Adipose tissue (tissue), 3 donors: ENCODE measurements around the gene ZNF223. TPM values are rescaled to one million over a fixed set of nuclear protein-coding genes. Genes with fewer than 3 reads are reported as not detected.

Experiments
- H3K27ac ChIP-seq: one replicate; pipeline ENCODE4 v1.5.1; 2013; ENCODE audit warnings: low read depth, low read length
- WGBS, 3 donors: extraction: QIAGEN DNeasy Blood & Tissue Kit; methylation state at CpG; one replicate each; pipeline ENCODE4 v1.1.7; 2013; 5-methylcytosine and 5-hydroxymethylcytosine counted together
- polyA plus RNA-seq, 3 donors: library from polyadenylated mRNA; stranded (reverse); fragments of 200-250 nt; gene quantifications; one replicate each; pipeline ENCODE4 v1.2.3, GENCODE V29; 2013
- donor health status: healthy with polysubstance abuse.
- donor health status: Bipolar disorder and iron deficiency.
- donor health status: healthy.

Gene ZNF223
- polyA plus RNA-seq, result 1 to 10 TPM; 1.5 to 3.1 (median 1.8) TPM

GRCh38 chr19:44051650-44052402, at the start of gene ZNF223:
Gene ZNF223 (plus strand): TSS chr19:44052036. CDS start chr19:44055177, 3,141 bp downstream.
- 1% methylated on average over 38 of the region's 38 CpGs for WGBS, 3 donors
- no peak within 1 kb of the TSS for H3K27ac ChIP-seq

- 6 to 13% (median 10%) methylated on average over 8 of the region's 8 CpGs for WGBS, 3 donors
- no peak overlapping the region for H3K27ac ChIP-seq
Measured at GRCh38 chr19:44002212-44002565, 49.6 kb upstream of the ZNF223 start.

GRCh38 chr19:44002566-44003460, 49.0 kb upstream of the ZNF223 start, which contains the start of gene ZNF230:
Gene ZNF230 (plus strand): TSS chr19:44002957. CDS start chr19:44007079, 4,122 bp downstream.
- 0% methylated on average over 48 of the region's 48 CpGs for WGBS, 3 donors
- no peak within 1 kb of the TSS for H3K27ac ChIP-seq

DNA sequence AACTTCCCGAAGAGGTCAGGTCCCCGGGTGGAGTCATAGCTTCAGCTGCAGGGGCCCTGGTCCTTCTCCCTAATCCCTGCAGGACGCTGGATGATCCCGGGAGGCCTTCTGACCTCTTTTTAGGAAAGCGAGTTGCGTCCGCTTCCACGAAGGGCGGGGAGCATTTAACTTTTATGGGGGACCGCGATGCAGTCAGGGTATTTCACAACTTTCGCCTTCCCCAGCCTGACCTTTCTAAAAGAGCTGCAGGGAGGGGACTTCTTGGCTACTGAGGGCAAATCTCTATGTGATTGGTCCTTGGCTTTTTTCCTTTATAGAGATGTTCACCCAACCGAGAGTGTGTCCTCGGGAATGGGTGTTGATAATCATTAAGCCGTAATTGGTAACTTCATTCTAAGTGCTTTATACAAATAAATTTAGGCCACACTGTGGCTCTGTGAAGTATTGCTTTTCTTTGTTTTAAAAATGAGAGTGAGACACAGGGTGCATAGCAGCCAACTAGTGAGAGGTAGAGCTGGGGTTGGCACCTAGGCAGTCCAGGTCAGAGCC, 48.3 kb upstream of the ZNF223 start:
- 1 to 5% (median 4%) methylated on average over 15 of the region's 15 CpGs for WGBS, 3 donors
- no peak overlapping the region for H3K27ac ChIP-seq

- WGBS, 3 donors, result 63 to 97% (median 78%) methylated on average over 1 of the region's 1 CpG
- no peak overlapping the region for H3K27ac ChIP-seq
Measured at GRCh38 chr19:44005973-44006372, 45.9 kb upstream of the ZNF223 start.

DNA sequence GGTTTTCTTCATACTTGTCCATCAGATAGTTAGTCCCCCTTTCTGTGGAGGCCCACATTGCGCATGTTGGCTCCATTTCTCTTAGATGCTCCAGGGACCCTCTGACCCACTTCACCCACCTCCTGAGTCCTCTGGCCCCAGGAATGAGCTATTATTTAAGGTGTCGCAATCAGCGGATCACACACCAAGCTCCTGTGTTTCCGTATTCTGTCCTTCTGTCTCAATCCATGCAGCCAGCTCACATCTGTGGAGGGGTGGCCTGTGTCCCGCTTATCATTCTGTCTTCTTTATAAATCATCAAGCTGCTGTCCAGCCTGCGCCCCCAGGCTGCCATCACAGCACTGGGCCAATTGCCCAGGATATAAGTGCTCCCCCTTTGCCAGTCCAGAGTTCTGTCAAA, 44.4 kb upstream of the ZNF223 start:
- 96 to 99% (median 98%) methylated on average over 6 of the region's 6 CpGs for WGBS, 3 donors

DNA sequence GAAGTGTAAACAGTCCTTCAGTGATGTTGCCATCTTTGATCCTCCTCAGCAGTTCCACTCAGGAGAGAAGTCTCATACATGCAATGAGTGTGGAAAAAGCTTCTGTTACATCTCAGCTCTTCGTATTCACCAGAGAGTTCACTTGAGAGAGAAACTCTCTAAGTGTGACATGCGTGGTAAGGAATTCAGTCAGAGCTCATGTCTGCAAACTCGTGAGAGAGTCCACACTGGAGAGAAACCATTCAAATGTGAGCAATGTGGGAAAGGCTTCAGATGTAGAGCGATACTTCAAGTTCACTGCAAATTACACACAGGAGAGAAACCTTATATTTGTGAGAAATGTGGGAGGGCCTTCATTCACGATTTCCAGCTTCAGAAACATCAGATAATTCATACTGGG, 41.4 kb upstream of the ZNF223 start:
- WGBS, 3 donors, result 94 to 97% (median 96%) methylated on average over 5 of the region's 5 CpGs
- no peak overlapping the region for H3K27ac ChIP-seq

More for the DNA sequence above, 44.4 kb upstream of the ZNF223 start:
- H3K27ac ChIP-seq, result no peak overlapping the region

GRCh38 chr19:44019498-44019897, 32.3 kb upstream of the ZNF223 start:
- WGBS, 3 donors, result 35 to 59% (median 46%) methylated on average over 2 of the region's 2 CpGs
- H3K27ac ChIP-seq, result no peak overlapping the region

DNA sequence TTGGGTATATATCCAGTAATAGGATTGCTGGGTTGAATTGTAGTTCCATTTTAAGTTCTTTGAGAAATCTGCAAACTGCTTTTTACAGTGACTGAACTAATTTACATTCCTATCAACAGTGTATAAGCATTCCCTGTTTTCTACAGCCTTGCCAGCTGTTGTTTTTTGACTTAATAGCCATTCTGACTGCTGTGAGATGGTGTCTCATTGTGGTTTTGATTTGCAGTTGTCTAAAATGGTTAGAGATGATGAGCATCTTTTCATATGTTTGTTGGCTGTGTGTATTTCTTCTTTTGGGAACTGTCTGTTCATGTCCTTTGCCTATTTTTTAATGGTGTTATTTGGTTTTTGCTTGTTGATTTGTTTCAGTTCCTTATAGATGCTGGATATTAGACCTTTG, 30.6 kb upstream of the ZNF223 start:
- H3K27ac ChIP-seq, result no peak overlapping the region

DNA sequence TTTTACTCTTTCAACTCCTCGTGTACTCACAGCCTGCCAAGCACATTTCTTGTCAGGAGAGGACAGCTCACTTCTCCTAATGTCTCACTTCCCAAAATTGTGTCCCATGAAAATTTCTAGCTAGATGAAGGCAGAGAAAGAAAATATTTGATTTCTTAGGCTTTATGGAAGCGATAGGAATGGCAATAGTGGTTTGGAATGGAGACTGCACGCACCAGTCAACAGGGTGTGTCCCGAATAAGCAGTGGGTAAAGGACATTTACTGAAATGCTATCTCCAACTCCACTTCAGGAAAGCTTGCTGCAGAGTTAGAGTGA, 27.0 kb upstream of the ZNF223 start:
- H3K27ac ChIP-seq, result no peak overlapping the region
- 30 to 43% (median 40%) methylated on average over 4 of the region's 4 CpGs for WGBS, 3 donors

GRCh38 chr19:44025217-44025936, 26.5 kb upstream of the ZNF223 start, which contains the start of gene ZNF222:
Gene ZNF222 (plus strand): TSS chr19:44025379. CDS start chr19:44025437, 58 bp downstream.
- H3K27ac ChIP-seq, result no peak within 1 kb of the TSS
- 1 to 3% (median 3%) methylated on average over 37 of the region's 37 CpGs for WGBS, 3 donors

GRCh38 chr19:44026622-44027021, 25.2 kb upstream of the ZNF223 start:
- WGBS, 3 donors, result 96 to 98% (median 97%) methylated on average over 6 of the region's 6 CpGs
- no peak overlapping the region for H3K27ac ChIP-seq

- 81 to 97% (median 89%) methylated on average over 1 of the region's 1 CpG for WGBS, 3 donors
- H3K27ac ChIP-seq, result no peak overlapping the region
Measured at GRCh38 chr19:44032001-44032610, 19.7 kb upstream of the ZNF223 start.

DNA sequence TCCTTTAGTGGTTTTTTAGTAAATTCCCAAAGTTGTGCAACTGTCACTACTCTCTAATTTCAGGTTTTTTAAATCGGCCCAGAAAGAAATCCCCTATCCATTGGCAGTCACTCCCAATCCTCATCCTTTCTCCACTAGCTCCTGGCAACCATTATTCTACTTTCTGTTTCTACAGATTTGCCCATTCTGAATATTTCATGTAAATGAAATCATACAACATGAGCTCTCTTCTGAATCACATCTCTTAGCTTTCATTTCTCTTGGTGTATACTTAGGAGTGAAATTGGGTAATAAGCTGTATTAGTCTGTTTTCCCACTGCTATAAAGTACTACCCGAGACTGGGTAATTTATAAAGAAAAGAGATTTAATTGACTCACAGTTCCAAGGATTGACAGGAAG, 9.7 kb upstream of the ZNF223 start:
- 61 to 80% (median 75%) methylated on average over 2 of the region's 2 CpGs for WGBS, 3 donors
- no peak overlapping the region for H3K27ac ChIP-seq

DNA sequence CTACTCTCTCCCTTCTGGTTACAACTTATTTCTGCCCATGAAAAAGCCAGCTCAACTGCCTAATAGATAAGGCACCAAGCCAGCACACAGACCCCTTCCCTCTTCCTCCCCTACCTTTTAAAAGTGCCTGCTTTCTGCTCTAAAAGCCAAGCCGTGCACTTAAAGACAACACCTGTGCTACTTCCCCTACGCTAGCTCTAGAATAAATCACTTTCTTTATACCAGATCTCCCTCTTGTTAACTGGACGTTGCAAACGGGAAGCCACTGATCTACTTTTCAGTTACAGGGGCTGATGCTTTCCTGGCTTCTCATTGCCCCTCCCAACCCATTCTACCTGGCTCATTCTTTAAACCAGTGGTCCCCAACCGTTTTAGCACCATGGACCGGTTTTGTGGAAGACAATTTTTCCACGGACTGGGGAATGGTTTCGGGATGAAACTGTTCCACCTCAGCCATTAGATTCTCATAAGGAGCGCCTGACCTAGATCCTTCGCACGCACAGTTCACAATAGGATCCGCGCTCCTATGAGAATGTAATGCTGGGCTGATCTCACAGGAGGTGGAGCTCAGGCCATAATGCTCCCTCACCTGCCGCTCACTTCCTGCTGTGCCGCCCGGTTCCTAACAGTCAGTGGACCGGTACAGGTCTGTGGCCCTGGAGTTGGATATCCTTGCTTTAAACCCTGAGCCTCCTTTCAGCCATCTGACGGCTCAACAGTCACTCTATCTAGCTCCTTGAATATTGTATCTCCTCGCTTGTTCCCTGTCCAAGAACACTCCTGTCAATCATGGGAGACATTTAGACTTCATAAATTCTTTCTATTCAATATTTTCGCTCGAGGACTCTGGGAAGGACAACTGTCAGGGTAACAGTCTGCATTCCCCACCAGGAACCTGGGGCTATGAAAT, 841 bp upstream of the ZNF223 start:
- no peak overlapping the region for H3K27ac ChIP-seq
- WGBS, 3 donors, result 5 to 13% (median 11%) methylated on average over 21 of the region's 21 CpGs

DNA sequence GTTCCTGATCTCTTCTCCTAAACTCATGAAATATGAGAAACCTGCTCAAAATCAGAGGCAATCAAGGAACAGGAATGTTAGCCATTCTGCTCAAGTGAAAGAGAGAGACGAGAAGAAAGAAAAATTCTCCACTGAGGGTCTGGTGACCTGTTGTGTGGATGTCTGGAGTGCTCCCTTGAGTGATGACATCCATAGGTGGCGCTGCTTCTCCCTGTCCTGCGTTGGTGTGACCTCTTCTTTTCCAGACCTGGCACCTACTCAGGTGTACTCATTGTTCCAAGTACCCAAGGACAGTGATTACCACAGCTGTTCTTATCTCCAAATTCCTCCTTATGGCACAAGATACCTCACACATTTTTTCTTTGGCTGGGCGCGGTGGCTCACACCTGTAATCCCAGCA, 4.0 kb downstream of the ZNF223 start:
- no peak overlapping the region for H3K27ac ChIP-seq
- WGBS, 3 donors, result 94 to 96% (median 94%) methylated on average over 5 of the region's 5 CpGs

DNA sequence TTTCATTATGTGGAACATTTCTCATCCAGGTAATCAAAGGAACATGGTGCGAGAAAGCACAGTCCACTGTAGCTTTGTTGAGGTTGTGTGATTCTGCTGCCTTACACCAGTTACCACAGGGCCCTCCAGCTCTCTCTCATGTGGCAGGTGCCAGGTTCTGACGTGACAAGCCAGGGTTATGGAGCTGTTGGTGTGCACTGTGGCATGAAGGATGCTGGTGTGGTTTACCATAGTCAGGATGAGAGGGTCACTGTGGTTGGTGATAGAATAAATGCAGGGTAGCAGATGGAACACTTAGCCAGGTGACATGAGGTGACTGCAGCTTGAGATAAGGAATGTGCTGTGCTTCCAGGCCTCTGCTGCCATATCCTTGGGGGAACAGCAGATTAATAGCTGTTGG, 7.4 kb downstream of the ZNF223 start:
- WGBS, 3 donors, result 93 to 96% (median 96%) methylated on average over 2 of the region's 2 CpGs
- no peak overlapping the region for H3K27ac ChIP-seq
